Measurements from ENCODE around the gene SHB.

SHB gene

DNA sequence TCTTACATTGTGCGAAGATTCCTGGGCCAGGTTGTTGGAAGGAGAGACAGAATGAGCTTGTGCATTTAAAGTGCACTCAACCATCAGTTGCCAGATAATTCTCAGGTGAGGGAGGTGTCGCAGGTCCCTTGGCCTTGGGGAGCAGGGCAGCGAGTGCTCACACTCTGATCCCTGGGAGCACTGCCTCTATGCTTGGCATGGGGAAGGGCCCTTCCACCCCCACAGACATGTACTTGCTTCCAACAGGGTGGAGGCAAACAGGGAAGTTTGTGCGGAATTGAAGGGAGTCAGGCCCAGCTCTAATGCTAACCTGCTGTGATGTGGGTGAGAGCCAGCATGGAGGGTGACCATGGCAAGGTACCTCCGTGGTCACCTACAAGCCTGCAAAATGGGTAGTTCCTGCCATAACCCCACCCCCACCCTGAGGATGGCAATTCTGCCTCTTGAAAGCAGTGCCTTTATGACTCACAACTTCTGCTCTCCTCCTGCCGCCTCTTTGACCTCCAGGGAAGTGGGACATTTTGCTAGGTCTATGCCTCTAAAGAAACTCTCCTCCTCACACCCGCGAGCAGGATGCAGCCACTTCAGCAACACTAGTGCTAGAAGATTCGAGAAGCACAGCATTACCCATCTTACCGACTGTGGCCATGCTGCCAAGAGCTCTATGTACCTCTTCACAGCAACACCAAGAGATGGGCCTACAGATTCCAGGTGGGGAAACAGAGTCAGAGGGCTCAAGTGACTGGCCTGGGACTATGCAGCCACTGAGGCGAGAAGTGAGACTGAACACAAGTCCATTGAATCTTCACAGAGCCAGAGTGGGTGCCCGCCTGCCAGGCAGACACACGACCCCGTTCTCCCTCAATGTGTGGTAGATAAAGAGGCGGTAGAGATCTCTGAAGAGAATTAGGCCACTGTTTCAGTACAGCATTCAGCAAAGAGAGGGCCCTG lies 143.0 kb downstream of the SHB start:
- DNase-seq = no peak

DNA sequence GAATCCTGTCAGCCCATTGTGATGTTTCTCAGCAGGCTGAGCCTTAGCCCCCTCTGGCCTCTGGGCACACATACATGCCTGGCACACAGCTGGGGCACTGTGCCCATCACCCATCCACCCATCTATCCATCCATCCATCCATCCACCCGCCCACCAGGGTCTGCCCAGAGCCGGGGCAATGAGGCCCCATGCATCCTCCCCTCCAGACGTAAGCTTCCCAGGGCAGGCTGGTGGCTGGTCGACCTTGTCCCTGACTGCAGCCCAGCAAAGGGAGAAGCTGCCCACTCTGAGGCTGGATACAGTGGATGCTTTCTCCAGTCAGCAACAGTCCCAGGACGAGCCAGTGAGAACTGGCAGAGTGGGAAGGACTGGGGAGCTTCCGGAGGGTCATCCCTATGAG lies 144.0 kb downstream of the SHB start:
- DNase-seq = no peak

DNA sequence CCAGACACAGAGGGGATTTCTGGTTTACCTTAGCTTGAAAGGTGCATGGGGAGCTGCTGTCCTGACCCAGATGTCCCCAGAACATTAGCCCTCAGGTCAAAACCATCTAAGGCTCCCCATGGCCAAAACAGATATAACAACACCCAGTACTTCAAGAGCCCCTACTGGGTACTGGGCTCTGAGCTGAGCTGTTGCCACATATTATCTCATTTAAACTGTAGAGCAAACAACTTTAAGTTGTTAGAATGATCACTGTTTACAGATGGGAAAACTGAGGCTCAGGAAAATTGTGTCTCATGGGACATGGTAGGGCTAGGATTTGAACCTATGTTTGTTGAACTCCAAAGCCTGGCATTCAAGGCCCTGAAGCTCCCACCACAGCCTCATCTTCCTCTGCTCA lies 144.5 kb downstream of the SHB start:
- DNase-seq = no peak

DNA sequence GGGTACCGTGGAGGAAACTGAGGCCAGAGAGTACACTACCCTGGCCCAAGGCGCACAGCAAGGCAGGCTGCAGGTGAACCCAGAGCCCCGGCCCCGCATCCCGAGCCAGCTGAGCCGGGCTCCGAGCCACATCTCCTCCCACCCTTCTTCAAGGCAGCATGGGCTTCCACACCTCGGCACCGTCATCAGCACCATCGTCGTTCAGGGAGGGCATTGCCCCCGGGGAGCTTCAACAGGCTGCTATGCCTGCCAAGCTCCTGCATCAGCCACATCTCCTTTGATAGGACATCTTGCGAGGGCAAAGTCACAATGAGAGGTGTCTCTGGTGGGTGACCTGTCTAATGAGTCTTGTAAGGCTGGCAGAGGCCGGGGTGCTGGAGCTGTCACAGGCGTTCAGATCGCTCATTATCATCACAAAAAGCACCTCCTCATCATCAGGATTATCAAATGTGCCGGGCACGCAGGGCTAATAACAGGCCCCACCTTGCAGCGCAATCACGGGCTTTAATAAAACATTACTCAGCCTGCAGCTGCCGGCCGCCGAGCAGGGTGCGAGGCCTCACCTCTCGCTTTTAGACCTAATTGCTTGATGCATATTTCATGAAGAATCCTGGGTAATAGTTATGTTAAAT lies 145.1 kb downstream of the SHB start:
- DNase-seq = no peak

DNA sequence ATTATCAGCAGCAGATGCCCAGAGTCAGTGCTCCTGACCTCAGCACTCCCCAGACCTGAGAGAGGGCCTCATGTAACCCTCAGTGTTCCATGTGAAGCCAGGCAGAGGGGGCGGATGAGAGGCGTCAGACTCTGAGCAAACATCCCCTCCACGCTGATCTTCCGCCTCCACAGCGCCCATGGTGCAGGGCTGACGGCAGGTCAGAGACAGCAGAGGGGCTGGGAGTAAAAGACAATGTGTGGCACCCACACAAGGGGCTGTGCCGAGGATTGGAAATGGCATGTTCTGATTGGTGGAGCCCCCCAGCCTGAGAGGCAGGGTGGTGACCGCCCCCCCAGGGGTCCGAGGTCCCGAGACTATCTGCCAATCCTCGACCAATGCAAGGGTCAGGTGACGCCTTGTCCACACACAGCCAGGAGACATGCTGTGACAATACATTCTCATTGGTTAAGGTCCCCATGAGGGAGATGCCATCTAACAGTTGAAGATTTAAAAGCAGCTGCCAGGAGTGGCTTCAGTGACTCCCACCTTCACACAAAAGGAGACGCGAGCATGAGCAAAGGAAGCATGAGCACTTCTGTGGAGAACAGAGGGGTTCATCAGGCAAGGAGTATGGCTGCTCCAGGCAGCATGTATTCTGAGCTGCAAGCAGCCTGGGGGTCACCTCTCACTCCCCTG lies 145.8 kb downstream of the SHB start:
- no peak for DNase-seq

DNA sequence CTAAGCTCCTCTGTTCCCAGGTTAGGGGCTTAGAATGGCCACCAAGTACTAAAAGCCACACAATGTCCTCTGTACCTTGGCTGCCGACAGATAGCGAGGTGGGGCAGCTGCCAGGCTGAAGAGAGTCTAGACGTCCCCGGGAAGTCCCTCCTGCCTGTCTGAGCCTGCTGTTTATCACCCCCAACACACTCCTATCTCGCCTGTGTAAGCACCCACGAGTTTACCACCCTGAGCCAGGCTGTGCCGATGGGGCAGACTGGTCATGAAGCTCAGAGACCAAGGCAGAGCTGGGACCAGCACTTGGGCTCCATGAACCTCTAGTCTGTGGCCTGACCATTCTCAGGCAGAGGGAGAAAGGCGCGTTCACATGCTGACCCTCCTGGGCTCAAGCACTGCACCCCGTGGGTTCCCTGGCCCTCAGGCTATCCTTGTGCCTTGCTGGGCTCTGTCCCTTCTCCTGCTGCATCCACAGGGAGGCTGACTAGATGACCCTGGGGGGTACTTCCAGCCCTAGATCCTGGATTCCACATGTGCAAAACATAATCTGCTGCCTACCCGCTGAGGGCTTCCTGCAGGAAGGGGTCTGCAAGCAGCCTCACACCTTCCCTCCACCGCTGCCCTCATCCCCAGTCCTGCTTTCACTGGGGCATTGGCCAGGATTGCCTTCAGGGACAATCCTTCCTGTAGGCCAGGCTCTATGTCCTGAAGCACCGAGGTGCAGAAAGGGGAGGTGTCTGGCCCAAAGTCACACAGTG lies 146.5 kb downstream of the SHB start:
- no peak for DNase-seq

DNA sequence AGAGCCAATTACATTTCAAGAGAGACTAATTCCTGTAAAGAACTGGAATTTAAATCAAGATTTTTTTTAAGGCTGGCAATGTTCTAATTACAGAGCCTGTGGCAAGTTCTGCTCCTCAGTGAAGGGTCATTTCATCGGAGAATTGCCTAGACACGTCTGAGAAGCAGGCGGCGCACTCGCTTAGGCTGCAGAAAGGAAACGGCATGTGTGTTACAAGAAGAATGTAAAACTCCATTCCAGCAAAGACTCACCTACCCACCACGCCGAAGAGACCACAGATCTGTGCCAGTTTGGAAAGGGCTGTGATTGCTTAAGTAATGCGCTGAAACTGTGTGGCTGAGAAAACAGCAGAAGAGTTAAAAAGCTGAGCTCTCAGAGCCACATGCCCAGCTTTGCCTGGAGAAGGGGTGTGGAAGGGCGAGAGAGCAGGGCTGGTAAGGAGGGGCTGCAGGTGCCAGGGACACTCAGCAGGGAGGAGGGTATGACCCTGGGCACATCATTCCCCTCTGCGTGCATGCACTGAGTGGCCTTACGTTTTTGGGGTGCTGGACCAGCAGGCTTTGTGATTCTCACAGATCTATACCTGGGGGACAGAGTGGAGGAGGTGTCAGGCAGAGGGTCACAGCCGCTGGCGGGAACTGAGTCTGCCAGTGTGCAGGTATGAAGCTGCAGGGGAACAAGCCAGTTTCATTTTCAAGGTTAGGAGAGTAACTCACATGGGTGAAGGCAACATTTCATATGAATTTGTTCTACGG lies 147.3 kb downstream of the SHB start:
- no peak for DNase-seq

DNA sequence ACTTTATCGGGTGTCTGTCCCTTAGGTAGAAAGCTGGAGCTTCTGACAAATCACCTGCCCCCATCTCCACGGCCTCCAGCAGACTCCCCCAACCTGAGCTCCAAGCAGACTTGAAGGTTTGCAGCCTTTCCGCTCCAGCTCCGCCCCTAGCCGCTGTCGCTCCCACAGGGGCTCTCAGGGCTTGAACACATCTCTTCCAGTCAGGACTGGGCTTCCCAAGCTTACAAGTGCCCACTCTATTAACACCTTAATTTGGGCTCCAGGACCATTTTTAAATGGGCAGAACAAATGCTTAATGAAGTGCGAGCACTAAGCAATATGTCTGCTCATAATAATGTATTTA lies 147.9 kb downstream of the SHB start:
- DNase-seq = no peak

DNA sequence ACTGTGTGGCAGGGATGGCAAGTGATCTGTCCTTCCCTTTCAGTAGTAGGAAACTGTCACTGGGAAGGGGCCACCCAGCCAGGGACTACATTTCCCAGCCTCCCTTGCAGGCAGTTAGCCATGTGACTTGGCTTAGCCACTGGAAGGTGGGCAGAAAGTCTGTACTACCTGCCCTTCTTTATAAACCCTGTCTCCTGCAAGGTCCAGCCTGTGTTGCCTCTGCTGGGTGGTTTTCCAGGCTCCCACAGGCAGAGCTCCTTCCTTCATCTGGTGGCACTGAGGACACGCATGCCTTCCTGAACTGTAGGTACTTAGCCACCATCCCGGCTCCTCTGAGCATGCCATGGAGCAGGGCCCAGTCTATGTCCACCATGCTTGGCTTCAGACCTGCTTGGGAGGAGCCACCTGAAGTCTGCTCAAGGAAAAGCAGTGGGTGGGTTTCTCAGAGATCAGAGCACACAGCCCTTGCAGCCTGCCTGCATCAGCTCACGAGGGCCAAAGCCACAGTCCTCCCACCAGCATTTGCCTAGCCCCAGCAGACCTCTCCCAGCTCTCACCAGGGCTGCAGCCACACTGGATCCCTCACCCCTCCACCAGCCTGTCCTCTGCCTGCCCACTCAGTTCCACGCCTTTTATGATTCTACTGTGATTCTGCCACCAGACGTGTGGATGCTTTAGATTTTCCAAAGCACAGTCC lies 148.4 kb downstream of the SHB start:
- DNase-seq = peak; percentile 2 to 33

DNA sequence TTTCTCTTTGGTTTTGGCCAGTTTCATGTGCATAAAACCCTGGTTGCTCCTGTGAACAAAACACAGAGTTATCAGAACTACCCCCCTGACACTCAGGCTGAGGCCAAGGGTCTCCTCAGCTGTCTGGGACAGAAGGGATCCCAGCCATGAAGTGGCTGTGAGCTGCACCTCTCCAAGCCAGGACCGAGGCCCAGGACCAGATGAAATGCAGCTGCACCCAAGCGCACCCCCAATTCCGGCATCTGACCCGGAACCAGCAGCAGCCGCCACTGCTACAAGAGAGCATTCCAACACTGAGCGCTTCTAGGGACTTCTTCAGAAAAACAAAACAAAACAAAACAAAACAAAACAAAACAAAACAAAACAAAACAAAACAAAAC lies 149.1 kb downstream of the SHB start:
- no peak for DNase-seq

DNA sequence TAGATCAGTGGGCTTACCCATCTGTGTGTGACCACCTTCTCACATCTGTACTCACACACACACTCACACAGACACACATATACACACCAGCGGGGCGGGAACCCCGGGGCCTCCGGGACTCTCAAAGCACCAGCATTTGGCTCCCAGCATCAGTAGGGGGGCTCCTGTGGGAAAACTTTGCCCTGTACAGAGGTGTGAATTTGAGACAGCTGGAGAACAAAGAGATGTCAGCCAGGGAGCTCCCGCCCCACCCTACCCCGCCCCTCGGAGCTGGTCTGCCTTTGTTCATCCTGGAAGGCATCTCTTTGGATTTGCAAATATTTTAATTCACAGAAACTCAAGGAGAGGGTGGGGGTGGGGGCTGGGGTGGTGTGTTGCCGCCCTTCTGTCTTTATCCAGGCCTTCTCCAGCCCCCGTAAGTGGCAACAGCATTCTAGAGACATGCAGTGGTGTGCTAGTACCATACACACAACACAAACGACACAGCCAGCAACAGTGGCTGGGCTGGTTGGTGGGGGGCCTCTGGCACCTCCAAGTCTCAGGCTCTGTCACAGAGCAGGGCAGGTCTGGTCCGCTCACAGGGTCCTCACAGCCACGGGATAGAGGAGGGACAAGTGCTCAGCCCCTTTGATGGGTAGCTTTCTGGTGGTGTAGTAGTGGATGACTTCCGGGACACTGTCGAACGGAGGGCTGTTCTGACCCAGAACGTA lies 149.6 kb downstream of the SHB start:
- no peak for DNase-seq

DNA sequence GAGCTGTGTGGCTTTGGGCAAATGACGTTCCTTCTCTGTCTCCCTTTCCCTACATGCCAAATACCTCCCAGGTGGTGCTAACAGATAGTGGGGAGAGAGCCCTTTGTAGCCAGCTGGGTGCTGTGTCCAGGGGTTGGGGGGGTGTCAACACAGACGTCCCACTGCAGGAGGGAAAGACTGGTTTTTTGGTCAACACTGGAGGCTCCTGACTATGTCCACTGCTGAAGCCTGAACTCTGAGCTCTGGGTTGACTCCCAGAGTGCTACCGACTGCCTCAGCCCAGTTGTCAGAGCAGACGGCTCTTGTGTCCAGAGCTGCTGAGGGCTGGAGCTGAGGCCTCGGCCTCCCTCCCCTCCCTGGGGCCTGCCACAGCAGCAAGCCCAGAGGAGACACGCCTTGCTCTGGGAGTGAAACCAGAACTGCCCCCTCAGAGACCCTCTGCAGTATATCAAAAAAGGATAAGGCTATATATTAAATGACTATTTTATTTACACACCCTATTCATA lies 150.3 kb downstream of the SHB start:
- DNase-seq = no peak

DNA sequence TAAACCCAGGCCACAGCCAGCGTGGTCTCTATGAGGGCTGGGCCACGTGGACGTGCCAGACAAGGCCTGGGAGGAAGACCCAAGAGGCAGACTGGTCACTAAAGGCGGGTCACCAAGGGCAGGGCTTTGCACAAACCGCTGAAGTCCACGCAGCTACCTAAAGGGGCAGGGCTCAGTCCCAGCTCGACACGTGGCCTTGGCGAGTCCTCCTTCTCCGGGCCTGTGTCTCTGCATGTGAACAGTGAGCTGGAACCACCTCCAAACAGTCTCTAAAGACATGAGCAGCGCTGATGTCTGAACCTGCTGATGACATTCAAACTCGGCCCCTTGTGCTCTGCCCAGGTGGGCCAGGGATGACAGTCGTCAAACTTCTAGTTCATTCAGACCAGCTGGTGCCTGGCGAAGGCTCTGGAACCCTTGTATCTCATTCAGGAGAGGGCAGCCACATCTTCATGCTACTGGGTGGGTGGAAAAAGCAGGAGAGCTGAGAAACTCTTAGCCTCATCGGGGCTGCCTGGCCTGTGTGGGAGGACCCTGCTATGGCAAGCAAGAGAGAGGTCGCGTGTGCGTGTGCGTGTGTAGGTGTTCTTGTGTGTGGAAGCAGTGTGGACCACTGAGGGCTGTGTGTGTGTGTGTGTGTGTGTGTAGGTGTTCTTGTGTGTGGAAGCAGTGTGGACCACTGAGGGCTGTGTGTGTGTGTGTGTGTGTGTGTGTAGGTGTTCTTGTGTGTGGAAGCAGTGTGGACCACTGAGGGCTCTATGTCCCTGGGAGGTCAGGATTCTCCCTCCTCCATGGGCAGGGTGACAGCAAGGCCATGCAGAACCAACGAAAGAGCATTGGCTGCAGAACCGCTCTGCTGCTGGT lies 151.0 kb downstream of the SHB start:
- DNase-seq = no peak

DNA sequence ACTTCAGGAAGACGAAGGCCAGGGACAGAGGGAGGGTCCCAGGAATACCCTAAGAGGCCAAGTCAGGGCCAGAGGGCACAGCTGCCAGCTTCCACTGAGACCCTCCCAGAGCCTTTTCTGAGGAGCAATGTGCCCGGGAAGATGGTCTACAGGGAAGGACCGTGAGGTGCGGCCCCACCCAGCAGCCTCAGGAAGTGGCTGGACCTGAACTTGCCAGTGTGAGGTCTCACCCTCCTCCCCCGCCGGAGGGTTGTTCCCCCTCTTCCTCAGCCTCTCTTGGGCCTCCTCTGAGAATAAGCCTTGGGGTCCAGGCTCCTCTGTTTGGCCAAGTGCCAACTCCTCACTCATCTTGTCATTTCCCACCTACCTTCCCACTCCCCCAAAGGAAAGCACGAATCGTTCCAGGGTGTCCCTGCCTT lies 151.7 kb downstream of the SHB start:
- DNase-seq = no peak

DNA sequence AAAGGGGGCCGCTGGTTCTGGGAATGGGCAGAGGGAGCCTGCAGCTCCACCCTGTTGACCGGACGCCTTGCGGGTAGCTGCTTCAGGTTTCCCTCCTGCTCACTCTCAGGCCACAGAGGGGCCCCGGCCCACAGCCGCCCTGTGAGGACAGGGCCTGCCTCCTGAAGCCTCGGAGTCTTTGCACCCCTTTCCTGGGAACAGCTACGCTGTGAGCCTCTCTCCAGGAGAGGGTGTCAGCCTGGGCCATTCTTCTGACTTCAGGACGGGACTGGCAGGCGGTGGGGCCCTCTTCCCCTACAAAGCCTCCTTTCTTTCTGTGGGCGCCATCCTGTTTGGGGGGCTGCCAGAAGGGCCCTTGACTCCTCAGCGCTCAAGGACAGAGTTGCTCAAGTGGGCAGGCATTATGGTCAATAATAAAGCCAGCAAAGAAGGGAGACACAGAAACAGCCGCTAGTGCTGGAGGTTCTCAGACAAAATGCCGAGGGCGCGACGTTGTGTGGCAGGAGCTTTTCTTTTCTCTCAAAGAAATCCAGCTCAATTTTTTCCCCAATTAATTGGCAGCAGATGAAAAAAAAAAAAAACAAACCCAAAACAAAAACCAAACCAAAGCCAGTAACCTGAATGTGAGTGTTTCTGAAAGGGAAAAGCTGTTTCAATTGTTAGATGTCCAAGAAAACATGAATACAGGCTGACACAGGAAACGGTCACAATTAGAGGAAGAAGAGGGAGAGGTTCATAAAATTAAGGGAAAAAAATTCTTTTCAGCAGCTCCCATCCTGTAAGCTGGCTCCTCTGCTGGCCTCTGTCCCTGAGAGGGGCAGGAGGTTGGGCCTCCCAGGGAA lies 152.3 kb downstream of the SHB start:
- no peak for DNase-seq

DNA sequence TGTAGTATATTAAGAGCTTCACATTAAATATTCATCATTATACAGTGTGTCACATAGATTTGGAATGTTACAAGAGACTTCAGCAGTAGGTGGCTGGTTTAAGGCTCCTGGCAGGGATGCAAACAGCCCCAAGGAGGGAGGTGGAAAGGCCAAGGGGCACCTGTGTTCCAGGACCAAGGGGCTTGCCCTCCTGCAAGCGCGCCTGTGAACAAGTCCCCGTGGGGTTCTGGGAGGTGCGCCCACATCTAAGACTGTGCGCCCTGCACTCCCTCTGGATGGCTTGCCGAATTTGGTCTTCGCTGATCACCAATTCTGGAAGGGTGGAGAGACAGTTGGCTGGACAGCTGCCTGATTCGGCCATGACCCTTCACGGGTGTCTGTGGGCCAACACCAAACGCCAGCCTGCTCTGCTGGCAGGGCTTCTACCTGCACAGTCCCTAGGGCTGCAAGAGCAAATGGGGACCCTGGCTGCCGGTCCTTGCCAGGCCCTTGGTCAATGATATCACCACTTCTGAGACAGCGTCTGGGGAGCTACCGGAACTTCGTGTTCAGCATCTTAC lies 153.0 kb downstream of the SHB start:
- DNase-seq = no peak

DNA sequence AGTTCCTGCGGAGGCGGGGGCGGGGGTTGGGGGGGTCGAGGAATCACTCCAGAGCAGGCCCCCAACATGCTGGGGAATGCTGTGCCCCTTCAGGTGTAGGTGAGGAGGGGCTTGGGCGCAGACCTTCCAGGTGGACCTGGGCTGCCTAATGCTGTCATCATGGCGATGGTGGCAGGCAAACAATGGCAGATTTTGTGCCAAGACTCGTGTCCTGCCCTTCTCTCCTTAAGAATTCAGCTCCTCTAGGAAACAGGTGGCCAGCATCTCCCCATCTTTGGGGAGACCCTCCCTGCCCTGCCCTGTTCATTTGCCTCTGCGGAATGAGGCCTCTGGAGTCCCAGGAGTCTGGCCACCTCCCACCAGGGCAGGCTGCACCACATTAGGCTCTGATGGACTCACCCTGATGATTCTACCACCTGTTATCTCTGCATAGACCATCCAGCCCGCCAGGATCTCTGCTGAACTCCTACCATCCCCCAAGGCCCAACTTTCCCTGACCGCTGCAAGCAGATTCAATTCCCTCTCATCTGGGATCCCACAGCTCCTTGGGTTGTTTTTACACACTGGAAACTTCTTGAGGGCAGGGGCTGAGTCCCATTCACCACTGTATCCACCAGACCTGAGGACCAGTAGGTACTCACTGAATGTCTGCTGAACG lies 154.2 kb downstream of the SHB start:
- no peak for DNase-seq

DNA sequence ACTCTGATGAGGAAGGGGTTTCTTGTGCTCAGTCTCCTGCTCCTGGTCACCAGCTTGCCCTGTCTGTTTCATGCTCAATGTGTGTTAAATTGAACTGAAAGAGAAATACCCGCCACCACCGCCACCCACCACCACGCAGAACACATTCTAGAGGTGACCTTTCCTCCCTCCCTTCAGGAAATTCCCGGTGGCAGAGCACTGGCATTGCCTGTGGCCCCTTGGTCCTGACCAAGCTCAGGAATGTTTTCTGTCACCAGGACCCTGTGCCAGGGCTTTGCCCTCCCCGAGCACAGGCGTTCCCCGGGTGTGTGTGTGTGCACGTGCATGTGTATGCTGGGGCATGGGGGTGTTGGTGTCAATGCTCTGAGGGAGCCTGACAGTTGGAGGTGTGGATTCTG lies 154.9 kb downstream of the SHB start:
- no peak for DNase-seq

All from NCI-H526 (cell line).